Measurements from ENCODE around the gene GNB5. TPM values are rescaled to one million over a fixed set of nuclear protein-coding genes. Genes with fewer than 3 reads are reported as not detected.

GNB5 gene
- 17.1 and 21.9 TPM in 2 replicates for total RNA-seq

DNA sequence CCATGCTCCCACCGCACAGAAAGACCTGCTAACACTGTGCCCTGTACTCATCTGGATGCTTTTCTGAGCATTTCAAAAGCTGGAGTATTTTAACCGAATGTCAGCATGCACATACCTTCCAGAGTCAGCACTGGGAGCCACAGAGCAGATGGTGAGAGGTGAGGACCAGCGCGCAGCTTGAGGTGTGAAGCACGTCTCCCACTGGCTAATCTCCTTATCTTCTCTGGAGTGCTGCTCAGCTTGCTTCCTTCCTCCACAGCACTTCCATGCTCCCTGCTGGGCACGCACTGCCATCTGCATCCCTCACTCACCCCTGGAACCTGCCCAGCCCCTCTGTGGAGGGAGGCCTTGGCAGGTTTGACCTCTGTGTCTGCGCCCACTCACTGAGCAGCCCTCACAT is at the start of gene GNB5:
TSS of gene GNB5 (minus strand) at position 186 of the 400 bp plus-strand sequence. CDS start 6,716 bp downstream, outside the sequence.

Other genes starting within 250 kb of the GNB5 start
- 14.6 and 25.3 TPM in 2 replicates for gene LEO1, start 219.6 kb downstream of the GNB5 start, total RNA-seq
- gene MAPK6, start 172.2 kb downstream of the GNB5 start, total RNA-seq, result 26.5 and 45.8 TPM in 2 replicates
- 0.48 TPM in 1 of 2 replicates, not detected in the other for gene BCL2L10, start 78.6 kb downstream of the GNB5 start, total RNA-seq
- gene MYO5C, start 104.4 kb upstream of the GNB5 start, total RNA-seq, result 0.26 TPM in 1 of 2 replicates, not detected in the other

All from epithelial cell of alveolus of lung (primary cell).